Stimulated activated CD8-positive, alpha-beta memory T cell treated with anti-CD3 and anti-CD28 coated beads, Interleukin-4, amount 100 ng/mL, for 48 hours (primary cell): ENCODE results near the gene PCSK2.

Experiments used
- DNase-seq: peaks from one replicate; pipeline ENCODE4 v3.0.0-alpha.2; 2020

PCSK2 gene

GRCh38 chr20:17273717-17274116 lies 46.9 kb downstream of the PCSK2 start:
- DNase-seq: no peak

GRCh38 chr20:17276101-17276500 lies 49.3 kb downstream of the PCSK2 start:
- no peak for DNase-seq

- peak; percentile 43 for DNase-seq
Observed at GRCh38 chr20:17281478-17281877, 54.6 kb downstream of the PCSK2 start.

- no peak for DNase-seq
Observed at GRCh38 chr20:17282501-17282900, 55.7 kb downstream of the PCSK2 start.

- DNase-seq: no peak
Observed at GRCh38 chr20:17287503-17287902, 60.7 kb downstream of the PCSK2 start.

- no peak for DNase-seq
Observed at GRCh38 chr20:17287998-17288397, 61.2 kb downstream of the PCSK2 start.

- DNase-seq: no peak
Observed at GRCh38 chr20:17295151-17295726, 68.4 kb downstream of the PCSK2 start.

- DNase-seq: no peak
Observed at GRCh38 chr20:17295991-17296390, 69.2 kb downstream of the PCSK2 start.

- DNase-seq: no peak
Observed at GRCh38 chr20:17298171-17298570, 71.3 kb downstream of the PCSK2 start.

- no peak for DNase-seq
Observed at GRCh38 chr20:17298751-17299150, 71.9 kb downstream of the PCSK2 start.

GRCh38 chr20:17300113-17300512 lies 73.3 kb downstream of the PCSK2 start:
- no peak for DNase-seq

GRCh38 chr20:17304774-17305173 lies 77.9 kb downstream of the PCSK2 start:
- no peak for DNase-seq

GRCh38 chr20:17306427-17306826 lies 79.6 kb downstream of the PCSK2 start:
- no peak for DNase-seq

GRCh38 chr20:17314264-17314663 lies 87.4 kb downstream of the PCSK2 start:
- DNase-seq: no peak

GRCh38 chr20:17315407-17316231 lies 88.8 kb downstream of the PCSK2 start:
- DNase-seq: no peak

GRCh38 chr20:17316316-17317038 lies 89.6 kb downstream of the PCSK2 start:
- no peak for DNase-seq

- no peak for DNase-seq
Observed at GRCh38 chr20:17317341-17317740, 90.5 kb downstream of the PCSK2 start.

- DNase-seq: no peak
Observed at GRCh38 chr20:17320456-17320855, 93.6 kb downstream of the PCSK2 start.

- DNase-seq: no peak
Observed at GRCh38 chr20:17326096-17326495, 99.3 kb downstream of the PCSK2 start.

- DNase-seq: no peak
Observed at GRCh38 chr20:17327185-17328148, 100.6 kb downstream of the PCSK2 start.

- DNase-seq: no peak
Observed at GRCh38 chr20:17334932-17335331, 108.1 kb downstream of the PCSK2 start.

GRCh38 chr20:17339000-17339399 lies 112.2 kb downstream of the PCSK2 start:
- no peak for DNase-seq

GRCh38 chr20:17343091-17343490 lies 116.3 kb downstream of the PCSK2 start:
- DNase-seq: no peak
